DMS153 treated with DMSO at 0.1 percent for 48 hours (cell line): ENCODE data around the gene PITPNM3.
"Not testable (repeated sequence)": the region's sequence is repeated elsewhere in the genome, so short reads cannot be mapped to it uniquely, and the experiment has no call there.

ENCODE experiments used
- DNase-seq: peaks from one replicate; lab custom pipeline; 2025; ENCODE audit not compliant: unreplicated experiment; lab: John Stamatoyannopoulos, UW

Gene PITPNM3

DNA sequence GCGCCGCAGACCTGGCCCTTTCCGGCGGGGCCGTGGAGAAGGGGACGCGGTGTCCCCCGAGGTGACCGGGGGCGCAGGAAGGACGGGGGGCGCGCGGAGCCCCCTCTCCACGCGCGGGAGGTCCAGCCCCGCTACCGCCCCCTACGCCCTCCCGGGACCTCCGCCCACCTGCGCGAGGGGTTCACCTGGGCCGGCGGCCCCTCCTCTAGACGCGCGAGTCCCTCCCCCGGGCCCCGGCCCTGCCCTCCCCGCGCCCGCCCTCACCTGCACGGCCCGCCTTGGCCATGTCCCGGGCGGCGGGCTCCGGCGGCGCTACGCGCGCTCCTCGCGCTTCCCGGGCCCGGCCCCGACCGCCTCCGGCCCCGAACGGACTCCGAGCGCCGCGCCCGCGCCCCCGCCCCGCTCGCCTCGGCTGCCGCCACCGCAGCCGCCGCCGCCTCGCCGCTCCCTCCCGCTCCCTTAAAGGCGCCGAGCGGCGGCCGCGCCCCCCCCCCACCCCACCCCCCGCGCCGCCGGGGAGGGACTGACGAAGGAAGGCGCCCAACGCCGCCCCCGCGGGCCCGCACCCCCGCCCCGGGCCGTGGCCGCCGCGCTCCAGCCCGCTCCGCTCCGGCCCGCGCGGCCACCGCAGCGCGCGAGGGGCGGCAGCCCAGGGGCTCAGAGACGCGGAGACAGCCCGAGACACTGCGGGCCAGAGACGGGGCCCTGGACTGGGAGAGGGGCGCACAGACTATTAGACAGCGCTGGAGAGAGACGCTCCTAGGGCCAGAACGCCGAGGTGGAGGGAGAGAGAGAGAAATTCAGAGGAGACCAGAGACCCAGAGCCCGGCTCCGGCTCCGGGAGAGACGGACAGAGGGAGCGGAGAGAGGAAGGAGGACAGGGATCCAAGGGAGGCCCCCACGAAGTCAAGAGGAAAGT, at the start of gene PITPNM3:
Gene PITPNM3, minus strand, starts transcription at position 435 of the 919 bp plus-strand sequence. Its CDS starts 149 bp downstream, at position 286.
- DNase-seq = no peak

DNA sequence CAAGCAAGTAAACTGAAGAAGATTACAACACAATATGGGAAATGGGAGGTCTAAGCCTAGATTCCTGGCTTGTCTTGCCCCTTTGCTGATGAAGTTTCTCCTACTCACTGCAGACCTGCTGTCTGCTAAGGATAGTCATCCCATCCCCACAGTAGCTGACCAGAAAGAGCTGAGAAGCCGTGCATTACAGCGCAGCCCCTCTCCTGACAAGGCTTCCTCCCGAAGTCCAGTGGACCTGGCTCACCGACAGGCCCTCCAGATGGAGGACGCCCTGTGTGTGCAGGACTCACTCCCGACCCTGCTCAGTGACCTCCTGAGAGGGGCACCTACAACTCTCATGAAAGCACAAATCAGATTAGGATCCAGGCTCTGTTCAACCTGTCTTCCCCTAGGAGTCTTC, 48.8 kb upstream of the PITPNM3 start:
- no peak for DNase-seq

DNA sequence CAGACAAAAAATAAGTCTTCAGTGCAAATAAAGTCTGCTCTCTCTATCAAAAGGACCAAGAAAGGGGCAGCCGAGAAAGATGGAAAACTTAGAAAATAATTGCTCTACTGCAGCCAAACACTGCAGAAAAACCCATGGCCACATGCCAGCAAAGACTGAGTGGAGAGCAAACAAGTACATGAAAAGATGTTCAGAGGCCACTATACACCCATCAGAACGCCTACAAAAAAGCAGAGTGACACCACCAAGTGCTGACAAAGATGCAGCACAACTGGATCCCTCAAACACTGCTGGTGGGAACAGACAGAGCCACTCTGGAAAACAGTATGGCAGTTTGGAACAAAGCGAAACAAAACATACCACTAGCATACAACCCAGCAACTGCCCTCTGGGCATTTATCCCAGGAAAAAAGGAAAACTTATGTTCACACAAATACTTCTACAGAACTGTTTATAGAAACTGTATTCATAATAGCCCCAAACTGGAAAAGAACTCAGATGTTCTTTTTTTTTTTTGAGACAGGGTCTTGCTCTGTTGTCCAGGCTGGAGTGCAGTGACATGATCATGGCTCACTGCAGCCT, 47.5 kb upstream of the PITPNM3 start:
- no peak for DNase-seq

DNA sequence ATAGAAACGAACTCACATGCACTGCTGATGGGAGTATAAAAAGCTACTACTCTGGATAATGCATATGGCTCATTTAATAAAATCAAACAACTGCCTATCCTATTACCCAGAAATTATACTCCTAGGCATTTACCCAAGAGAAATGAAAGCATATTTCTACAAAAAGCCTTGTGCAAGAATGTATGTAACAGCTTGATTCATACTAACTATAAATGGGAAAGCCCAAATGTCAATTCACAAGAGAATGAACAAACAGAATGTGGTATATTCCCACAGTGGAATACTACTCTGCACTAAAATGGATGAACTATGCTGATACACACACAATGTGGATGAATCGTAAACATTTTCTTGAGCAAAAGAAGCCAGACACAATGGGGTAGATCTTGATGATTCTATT, 45.8 kb upstream of the PITPNM3 start:
- DNase-seq = no peak

DNA sequence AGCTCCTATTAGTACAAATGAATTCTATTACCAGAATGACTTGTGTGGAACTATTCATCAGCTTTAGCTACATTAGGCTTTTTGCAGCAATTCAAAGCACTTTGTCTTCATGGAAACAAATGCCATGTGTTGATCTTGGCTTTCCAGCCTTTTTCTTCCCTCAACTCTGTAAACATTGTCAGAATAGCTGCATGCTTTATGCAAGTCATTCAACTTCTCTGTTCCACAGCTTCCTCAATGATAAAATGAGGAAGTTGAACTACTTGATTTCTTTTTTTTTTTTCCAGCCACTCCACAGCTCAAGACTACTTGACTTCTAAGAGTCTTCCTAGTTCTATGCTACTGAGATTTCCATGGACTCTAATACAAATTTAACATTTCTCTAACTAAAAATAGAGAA, 43.0 kb upstream of the PITPNM3 start:
- DNase-seq = no peak

DNA sequence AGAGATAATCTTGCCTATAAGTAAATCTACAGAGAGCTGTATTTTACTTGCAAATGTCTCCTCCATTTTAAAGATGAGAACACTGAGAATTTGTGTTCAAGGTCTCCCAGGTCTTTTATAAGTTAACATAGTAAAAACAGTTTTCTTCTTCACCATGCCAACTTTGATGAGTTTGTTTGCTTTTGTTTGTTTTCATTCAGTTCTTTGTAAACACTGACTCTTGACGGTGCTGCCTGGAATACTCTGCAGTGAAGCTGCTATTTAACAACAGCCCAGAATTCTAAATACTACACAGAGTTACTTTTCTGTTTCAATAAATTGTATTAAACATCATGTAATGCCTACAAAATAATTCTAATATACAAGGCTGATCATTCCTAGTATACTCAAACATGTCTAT, 41.4 kb upstream of the PITPNM3 start:
- DNase-seq = no peak

DNA sequence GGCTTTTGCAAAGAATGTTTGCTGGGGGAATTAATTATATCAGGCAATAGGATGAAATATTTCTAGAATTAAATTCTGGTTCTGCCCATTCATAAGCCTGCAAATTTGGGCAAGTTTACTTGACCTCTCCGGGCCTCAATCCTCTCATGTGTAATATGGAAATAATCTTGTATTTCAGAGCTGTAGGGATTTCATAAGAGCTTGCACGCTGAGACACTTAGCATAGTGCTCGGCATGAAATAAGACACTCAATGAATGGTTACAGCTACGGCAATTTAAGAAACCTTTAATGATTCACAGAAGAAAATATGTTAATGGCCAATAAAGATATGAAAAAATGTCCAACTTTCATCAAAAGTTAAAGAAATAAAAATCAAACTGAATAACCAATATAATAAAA, 40.6 kb upstream of the PITPNM3 start:
- no peak for DNase-seq

DNA sequence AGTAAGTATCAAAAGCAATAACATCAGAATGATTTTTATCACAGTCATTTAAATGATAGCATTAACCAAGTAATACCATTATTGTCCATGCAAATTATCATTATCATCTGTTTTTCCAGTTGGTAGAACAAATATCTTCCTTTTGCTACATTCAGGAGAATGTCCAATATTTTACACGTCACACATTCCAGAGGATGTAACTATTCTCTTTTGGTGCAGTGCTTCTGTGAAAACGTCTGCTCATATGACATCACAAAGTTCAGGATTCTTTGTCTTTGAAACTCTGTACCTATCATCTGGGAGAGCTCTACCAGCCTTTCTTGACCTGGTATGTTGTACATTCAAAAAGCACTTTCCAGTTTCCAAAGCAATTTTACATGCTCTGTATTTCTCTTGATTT, 40.2 kb upstream of the PITPNM3 start:
- no peak for DNase-seq

DNA sequence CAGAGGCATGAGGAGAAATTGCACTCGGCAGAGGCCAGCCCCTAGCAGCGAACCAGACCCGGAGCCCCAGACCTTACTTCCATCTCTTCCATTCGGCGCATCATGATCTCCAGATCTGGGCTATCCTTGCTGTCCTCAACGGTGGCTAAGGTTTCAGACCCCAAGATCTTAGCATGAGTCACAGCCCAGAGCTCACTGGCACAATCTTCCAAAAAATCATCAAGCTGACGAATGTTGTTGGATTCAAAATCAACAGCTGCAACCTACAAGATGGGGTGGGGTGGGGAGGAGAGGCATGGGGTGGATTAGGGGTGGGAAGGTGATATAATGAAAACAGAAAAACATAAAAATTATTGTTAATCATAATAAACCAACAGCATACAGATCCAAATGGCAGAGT, 39.7 kb upstream of the PITPNM3 start:
- no peak for DNase-seq

DNA sequence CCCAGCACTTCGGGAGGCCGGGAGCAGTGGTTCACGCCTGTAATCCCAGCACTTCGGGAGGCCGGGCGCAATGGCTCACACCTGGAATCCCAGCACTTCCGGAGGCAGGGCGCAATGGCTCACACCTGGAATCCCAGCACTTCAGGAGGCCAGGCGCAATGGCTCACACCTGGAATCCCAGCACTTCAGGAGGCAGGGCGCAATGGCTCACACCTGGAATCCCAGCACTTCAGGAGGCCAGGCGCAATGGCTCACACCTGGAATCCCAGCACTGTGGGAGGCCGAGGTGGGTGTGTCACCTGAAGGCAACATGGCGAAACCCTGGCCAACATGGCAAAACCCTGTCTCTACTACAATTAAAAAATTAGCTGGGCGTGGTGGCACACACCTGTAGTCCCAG, 37.0 kb upstream of the PITPNM3 start:
- DNase-seq = not testable (repeated sequence)

DNA sequence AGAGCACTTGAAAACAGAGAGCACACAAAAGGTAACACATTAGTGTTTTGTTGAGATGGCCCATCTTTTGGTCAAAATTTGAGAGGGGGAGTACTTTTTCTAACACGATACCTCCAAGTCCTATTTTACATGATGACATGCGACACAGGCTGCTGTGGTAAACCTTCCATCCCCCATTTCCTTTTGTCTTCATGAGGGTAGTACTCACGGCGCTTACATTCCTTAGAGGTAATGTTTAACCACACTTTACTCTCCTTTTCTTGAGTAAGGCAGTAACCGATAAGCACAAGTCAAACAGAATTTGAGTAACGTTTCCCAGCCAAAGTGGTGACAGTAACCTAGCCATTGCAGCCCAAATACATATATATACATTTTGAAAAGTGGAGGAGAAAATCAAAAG, 35.8 kb upstream of the PITPNM3 start:
- DNase-seq = no peak

DNA sequence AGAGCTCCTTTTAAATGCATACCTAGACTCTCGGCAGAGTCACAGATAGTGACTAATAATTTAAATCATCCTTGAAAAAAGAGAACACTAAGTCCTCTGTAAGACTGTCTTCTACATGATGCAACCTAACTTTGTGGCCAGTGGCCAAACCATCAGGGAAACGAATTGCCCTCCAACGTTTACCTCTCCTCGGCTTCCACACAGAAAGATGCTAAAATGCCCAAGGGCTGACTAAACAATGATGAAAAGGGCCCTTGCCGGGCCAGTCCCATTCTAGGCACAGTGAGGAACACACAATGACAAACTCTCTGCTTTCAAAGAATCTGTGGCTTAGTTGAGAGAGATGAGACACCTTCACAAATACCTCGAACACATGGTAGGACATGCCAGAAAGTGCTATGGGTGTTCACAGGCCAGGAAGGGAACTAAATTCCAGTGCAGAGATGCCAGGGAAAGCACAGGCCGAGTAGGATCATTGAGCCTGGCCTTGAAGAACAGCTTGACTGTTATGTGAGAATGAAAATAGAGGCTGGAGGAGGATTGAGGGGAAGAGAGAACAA, 35.3 kb upstream of the PITPNM3 start:
- no peak for DNase-seq

DNA sequence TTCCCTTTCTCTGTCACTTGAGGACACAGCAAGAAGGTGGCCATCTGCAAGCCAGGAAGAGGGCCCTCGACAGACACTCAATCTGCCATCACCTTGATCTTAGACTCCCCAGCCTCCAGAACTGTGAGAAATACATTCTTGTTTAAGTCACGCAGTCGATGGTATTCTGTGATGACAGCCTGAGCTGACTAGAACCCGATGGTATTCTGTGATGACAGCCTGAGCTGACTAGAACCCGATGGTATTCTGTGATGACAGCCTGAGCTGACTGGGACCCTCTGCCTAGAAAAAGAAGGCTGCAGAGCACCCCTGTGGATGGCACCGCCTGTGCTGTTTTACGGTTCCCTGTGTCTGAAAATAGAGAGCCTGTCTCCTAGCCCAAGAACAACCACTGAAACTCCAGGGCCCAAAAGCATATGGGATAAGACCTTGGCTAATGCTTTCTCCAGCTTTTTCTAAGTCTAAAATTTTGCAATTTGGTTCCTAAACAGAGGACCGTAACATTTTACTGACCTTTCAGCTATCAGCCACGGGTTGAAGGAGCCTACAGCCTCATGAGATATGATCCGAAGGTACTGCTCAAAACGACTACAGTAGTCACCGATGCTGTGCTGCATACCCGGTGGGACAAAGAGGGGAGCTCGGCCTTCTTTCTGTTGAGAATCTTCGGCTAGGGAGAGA, 33.1 kb upstream of the PITPNM3 start:
- DNase-seq = no peak

DNA sequence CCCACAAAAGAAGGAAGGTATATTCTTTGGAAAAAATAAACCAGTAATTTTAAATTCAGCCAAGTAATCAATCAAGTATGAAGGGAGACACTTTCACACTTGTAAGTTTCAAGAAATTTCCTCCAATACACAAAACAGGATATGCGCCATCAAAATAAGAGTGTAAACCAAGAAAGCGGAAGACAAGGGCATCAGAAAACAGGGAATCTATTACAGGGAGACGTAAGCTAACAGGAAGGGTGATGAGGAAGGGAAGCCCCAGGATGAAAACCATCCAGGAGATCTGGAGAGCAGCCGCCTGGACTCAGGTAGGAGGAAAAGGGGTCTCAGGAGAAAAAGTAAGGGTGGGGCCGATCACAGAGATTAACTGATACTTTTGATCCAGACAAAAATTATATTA, 31.8 kb upstream of the PITPNM3 start:
- no peak for DNase-seq

DNA sequence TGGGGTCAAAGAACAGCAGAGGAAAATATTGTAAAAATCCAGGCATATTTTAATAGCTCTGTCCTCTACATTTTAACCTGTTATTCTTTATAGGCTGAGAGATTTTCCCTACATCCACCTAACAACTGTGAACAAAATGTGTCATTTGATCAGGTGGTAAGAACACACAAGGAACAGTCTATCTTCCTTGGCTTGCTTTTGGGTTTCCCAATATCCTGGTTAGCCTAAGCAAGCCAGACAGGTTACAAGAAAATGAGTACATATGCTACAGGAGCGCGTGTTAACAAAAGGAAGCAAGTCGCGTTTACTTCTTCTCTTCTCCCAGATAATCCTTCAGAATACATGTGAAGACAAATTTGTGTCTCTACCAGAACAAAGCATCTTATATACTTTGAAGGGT, 31.0 kb upstream of the PITPNM3 start:
- no peak for DNase-seq

DNA sequence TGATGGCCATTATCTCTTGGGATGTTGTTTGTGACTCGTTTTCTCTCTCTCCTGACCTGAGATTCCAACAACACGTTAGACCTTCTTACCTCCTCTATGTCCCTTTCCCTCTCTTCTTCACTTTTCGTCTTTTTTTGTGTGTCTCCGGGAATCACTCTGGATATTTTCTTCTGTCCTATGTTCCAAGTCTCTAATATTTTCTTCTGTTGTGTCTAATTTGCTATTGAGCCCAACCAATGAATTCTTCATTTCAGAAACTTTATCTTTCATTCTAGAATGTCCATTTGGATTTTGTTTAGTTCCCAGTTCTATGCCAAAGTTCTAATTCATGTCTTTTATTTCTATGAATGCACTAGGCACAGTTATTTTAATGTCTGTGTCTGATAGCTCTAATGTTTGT, 27.1 kb upstream of the PITPNM3 start:
- no peak for DNase-seq

DNA sequence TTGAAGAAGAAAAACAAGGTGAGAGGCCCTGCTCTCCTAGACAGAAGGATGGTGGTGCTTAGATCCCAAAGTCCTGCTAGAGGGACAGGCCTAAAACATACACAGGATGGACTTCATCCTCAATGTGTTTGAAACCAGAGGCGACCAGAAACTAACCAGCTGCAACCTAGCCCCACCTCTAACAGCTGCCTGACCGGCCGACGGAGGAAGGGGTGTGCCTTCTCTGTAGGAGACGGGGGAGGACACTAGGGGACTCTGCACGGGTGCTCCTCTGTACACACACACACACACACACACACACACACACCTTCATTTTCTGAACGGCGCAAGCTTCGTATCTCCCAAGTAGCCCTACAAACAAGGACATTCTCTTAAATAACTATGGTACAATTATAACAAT, 24.3 kb upstream of the PITPNM3 start:
- no peak for DNase-seq

DNA sequence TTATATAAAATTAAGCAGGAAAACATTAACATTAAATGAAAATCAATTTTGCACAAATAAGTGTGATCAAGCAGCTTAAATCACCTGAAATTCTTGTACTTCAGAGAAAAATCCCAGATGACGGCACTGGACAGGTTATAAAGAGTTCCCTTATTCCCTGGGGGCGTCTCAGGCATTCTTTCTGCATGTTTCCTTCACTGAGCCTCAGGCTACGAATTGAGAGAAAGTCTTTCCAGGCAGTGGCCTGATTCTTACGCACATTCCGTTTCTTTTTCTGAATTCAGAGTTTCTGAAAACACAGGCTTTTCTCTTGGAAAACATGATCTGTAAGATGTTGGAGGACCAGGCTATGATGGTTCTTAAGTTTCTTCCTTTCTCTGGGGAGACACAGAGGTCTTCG, 22.1 kb upstream of the PITPNM3 start:
- DNase-seq = no peak

DNA sequence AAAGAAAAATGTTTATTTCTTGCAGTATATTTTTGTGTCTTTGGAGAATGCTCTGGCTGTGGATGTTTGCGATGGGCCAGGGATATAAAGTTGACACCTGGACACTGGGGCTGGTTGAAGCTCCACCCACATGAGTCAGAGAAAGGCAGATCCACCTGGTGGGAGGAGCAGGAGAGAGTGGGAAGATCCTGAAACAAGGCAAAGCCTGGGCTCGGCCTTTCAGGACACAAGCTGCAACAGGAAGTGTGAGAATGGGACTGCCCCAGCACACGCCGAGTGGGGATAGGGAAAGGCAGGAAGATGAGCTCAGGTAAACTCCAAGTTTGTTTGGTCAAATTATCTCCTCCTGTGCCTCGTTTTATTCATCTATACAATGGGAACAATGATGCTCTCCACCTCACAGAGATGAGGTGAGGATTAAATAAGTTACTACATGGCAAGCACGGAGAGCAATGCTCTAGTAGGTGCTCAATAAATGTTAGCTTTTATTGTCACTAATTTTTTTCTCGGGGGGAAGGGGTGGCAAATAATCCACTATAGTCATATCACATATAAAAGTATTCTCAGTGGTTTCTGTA, 21.4 kb upstream of the PITPNM3 start:
- no peak for DNase-seq

DNA sequence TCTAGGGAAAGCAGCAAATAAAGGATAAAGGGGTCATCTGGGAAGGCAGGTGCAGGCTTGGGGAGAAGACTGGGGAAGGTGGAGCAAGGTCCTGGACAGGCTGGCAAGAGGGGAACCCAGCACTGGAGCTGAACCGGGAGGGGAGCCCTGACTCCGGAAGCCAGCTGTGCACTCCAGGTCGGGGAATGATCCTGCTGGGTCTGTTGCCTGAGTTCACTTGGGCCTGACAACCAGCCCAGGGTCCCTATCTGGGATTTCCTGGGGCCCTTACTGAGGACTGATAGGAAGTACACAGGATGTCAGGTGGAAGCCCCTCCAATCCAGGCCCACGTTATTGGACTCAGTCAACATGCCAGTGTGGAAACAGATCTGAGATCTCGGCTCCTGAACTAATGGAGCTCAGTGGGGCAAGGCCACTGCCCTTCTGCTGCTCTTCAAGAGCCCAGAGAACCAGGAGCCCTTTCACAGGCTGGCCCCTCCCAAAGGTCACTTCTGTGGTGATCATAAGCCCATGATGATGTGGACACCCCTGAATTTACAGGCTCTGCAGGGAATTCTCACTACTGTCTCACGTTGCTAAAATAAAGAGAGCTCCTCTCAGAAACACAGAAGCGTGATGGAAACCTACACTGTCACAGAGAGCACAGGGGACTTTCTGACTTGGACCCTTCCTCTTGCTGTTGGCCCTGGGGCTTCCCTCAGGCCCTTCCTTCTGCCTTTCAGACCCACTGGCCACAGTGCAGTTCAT, 19.9 kb upstream of the PITPNM3 start:
- no peak for DNase-seq

DNA sequence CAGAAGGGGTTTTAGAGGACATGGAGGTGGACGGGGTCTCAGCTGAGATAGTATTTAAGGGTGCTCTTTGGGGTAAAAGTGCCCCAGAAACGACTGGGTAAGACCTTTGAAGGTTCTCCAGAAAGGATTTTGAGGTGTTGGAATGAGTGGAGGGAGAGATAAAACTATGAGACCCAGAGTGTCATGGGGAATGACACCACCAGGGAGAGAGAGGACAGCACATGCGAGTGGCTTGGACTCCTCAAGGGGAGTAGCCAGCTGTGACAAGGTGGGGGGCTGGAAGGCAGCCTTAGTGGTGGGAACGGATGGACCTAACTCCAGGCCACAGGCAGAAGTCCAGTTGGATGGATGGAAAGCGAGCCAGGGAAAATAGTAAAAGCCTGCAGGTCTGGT, 19.2 kb upstream of the PITPNM3 start:
- no peak for DNase-seq
